ENCODE data around the gene KCNAB1. TPM values are rescaled to one million over a fixed set of nuclear protein-coding genes. Genes with fewer than 3 reads are reported as not detected.

Gene KCNAB1
- total and polyA plus RNA-seq, 2 of the 8 experiments (the other 6 are each of a cell fraction or from before 2014, with no cell fraction given): 0.51 to 2.3 TPM

- TF ChIP-seq CHD7 (IDR thresholded peaks at IDR 0.05; ENCODE audit: insufficient replicate concordance, low read length): no peak
- TF ChIP-seq POLR2AphosphoS5 (IDR thresholded peaks at IDR 0.05; ENCODE audit: low read depth, low read length): no peak
- TF ChIP-seq RNF2 (IDR thresholded peaks at IDR 0.05; ENCODE audit: borderline replicate concordance, low read depth, low read length, missing control alignments, poor library complexity, severe bottlenecking): no peak
- no peak for TF ChIP-seq POU5F1 (IDR thresholded peaks at IDR 0.05; ENCODE audit: low read depth, low read length)
- TF ChIP-seq BACH1 (IDR thresholded peaks at IDR 0.05; ENCODE audit: low read length): no peak
- no peak for TF ChIP-seq CREB1 (IDR thresholded peaks at IDR 0.05)
- no peak for TF ChIP-seq ATF3 (IDR thresholded peaks at IDR 0.05; ENCODE audit: insufficient read depth, low read depth, low read length)
- no peak for TF ChIP-seq RAD21 (IDR thresholded peaks at IDR 0.05 in 1 of 2, conservative IDR thresholded peaks at IDR 0.05 in 1 of 2; ENCODE audit: low read depth in 2 of 2, low read length in 2 of 2)
- TF ChIP-seq KDM5A (IDR thresholded peaks at IDR 0.05; ENCODE audit: low read length): no peak
- no peak for TF ChIP-seq TBP (IDR thresholded peaks at IDR 0.05; ENCODE audit: low read depth, low read length)
- no peak for TF ChIP-seq CBX8 (IDR thresholded peaks at IDR 0.05; ENCODE audit: borderline replicate concordance, low read depth, low read length)
- no peak for TF ChIP-seq TAF1 (IDR thresholded peaks at IDR 0.05; ENCODE audit: low read depth, low read length)
Observed at GRCh38 chr3:156552973-156553372, 432.6 kb downstream of the KCNAB1 start (continued).

Measured in H1 (cell line).